HEK293 (cell line): Measurements from ENCODE around the gene STARD10.

Experiments
- CTCF ChIA-PET: fragments of 350-600 bp; formaldehyde crosslinking; extraction: SDS; loops from one replicate; lab custom pipeline; 2021; ENCODE audit warnings: antibody characterized with exemption; lab: Yijun Ruan, JAX
- POLR2A ChIA-PET: fragments of 300-600 bp; formaldehyde crosslinking; extraction: SDS; loops from one replicate; lab custom pipeline; 2020; ENCODE audit warnings: antibody characterized with exemption, inconsistent platforms; lab: Yijun Ruan, JAX
- H3K27ac ChIP-seq: fragments of 200-500 bp; sonication (Bioruptor generic); 2 replicates; pipeline ENCODE4 v1.5.1; 2014; ENCODE audit warnings: low read depth, low read length, control low read depth, inconsistent platforms; ENCODE audit errors: extremely low read depth
- H3K36me3 ChIP-seq, 2 experiments: fragments of 200-500 bp in 1 of 2; sonication (Bioruptor generic) in 1 of 2; 1 replicate in 1 of 2; 2 replicates in 1 of 2; pipeline ENCODE4 v1.5.1; 2014 to 2017; ENCODE audit warnings: inconsistent platforms in 2 of 2, low read length in 2 of 2; ENCODE audit not compliant: control insufficient read depth in 2 of 2, insufficient read depth in 1 of 2
- H3K4me1 ChIP-seq: fragments of 200-500 bp; sonication (Bioruptor generic); 2 replicates; pipeline ENCODE4 v1.5.1; 2014; ENCODE audit warnings: mild to moderate bottlenecking, low read length, inconsistent platforms; ENCODE audit not compliant: control insufficient read depth, insufficient read depth
- H3K4me3 ChIP-seq: 2 replicates; pipeline ENCODE4 v1.5.1; 2011; ENCODE audit warnings: low read depth, mild to moderate bottlenecking, control low read depth, low read length, moderate library complexity
- H3K9me3 ChIP-seq: fragments of 200-500 bp; sonication (Bioruptor generic); 2 replicates; pipeline ENCODE4 v1.5.1; 2014; ENCODE audit warnings: low read depth, low read length, inconsistent platforms; ENCODE audit not compliant: control insufficient read depth, insufficient read depth
- GLIS1 ChIP-seq: fragments of 450-650 bp; formaldehyde crosslinking; IDR thresholded peaks from 2 replicates; pipeline ENCODE4 v1.5.1; 2016; ENCODE audit warnings: missing biosample characterization, missing genetic modification characterization
- KLF17 ChIP-seq: fragments of 450-650 bp; formaldehyde crosslinking; IDR thresholded peaks from 2 replicates; pipeline ENCODE4 v1.5.1; 2016; ENCODE audit warnings: missing biosample characterization, missing genetic modification characterization
- MEIS1 ChIP-seq: sonication (generic); formaldehyde crosslinking; IDR thresholded peaks from 2 replicates; pipeline ENCODE4 v1.8.1; 2022; ENCODE audit warnings: missing genetic modification reagents, mild to moderate bottlenecking, borderline replicate concordance
- OSR2 ChIP-seq: fragments of 450-650 bp; formaldehyde crosslinking; IDR thresholded peaks from 2 replicates; pipeline ENCODE4 v1.5.1; 2016; ENCODE audit warnings: missing biosample characterization, missing genetic modification characterization
- PRDM2 ChIP-seq: fragments of 450-650 bp; formaldehyde crosslinking; IDR thresholded peaks from 2 replicates; pipeline ENCODE4 v1.5.1; 2016; ENCODE audit warnings: missing biosample characterization, missing genetic modification characterization, borderline replicate concordance
- PRDM4 ChIP-seq: fragments of 450-650 bp; formaldehyde crosslinking; IDR thresholded peaks from 2 replicates; pipeline ENCODE4 v1.5.1; 2017; ENCODE audit warnings: missing biosample characterization, missing genetic modification characterization
- ZBTB17 ChIP-seq: fragments of 450-650 bp; formaldehyde crosslinking; IDR thresholded peaks from 2 replicates; pipeline ENCODE4 v1.5.1; 2016; ENCODE audit warnings: missing biosample characterization, missing genetic modification characterization
- ZFP41 ChIP-seq: fragments of 450-650 bp; formaldehyde crosslinking; IDR thresholded peaks from 2 replicates; pipeline ENCODE4 v1.5.1; 2016; ENCODE audit warnings: missing biosample characterization, missing genetic modification characterization, borderline replicate concordance
- ZIC2 ChIP-seq: fragments of 450-650 bp; formaldehyde crosslinking; IDR thresholded peaks from 2 replicates; pipeline ENCODE4 v1.5.1; 2016; ENCODE audit warnings: missing biosample characterization, missing genetic modification characterization
- ZNF138 ChIP-seq: fragments of 450-650 bp; formaldehyde crosslinking; IDR thresholded peaks from 2 replicates; pipeline ENCODE4 v1.5.1; 2016; ENCODE audit warnings: missing biosample characterization, missing genetic modification characterization, borderline replicate concordance
- ZNF146 ChIP-seq: fragments of 450-650 bp; formaldehyde crosslinking; IDR thresholded peaks from 2 replicates; pipeline ENCODE4 v1.5.1; 2016; ENCODE audit warnings: missing biosample characterization, missing genetic modification characterization
- ZNF174 ChIP-seq: fragments of 450-650 bp; formaldehyde crosslinking; IDR thresholded peaks from 2 replicates; pipeline ENCODE4 v1.5.0; 2017; ENCODE audit warnings: missing biosample characterization, mild to moderate bottlenecking, missing genetic modification characterization
- ZNF2 ChIP-seq: fragments of 450-650 bp; formaldehyde crosslinking; IDR thresholded peaks from 2 replicates; pipeline ENCODE4 v1.5.1; 2016; ENCODE audit warnings: missing biosample characterization, missing genetic modification characterization
- ZNF248 ChIP-seq: fragments of 450-650 bp; formaldehyde crosslinking; IDR thresholded peaks from 2 replicates; pipeline ENCODE4 v1.5.1; 2017; ENCODE audit warnings: missing biosample characterization, missing genetic modification characterization
- ZNF366 ChIP-seq: fragments of 450-650 bp; formaldehyde crosslinking; conservative IDR thresholded peaks from 2 replicates; pipeline ENCODE4 v1.5.1; 2016; ENCODE audit warnings: missing biosample characterization, missing genetic modification characterization
- ZNF530 ChIP-seq: fragments of 450-650 bp; formaldehyde crosslinking; IDR thresholded peaks from 2 replicates; pipeline ENCODE4 v1.5.1; 2016; ENCODE audit warnings: low read depth, missing biosample characterization, missing genetic modification characterization
- ZNF623 ChIP-seq: fragments of 450-650 bp; formaldehyde crosslinking; IDR thresholded peaks from 2 replicates; pipeline ENCODE4 v1.5.1; 2016; ENCODE audit warnings: missing biosample characterization, missing genetic modification characterization
- ZNF707 ChIP-seq: fragments of 450-650 bp; formaldehyde crosslinking; IDR thresholded peaks from 2 replicates; pipeline ENCODE4 v1.5.1; 2016; ENCODE audit warnings: missing biosample characterization, missing genetic modification characterization
- ZSCAN5A ChIP-seq: fragments of 450-650 bp; formaldehyde crosslinking; IDR thresholded peaks from 2 replicates; pipeline ENCODE4 v1.5.1; 2016; ENCODE audit warnings: missing biosample characterization, missing genetic modification characterization

Gene STARD10

GRCh38 chr11:72706579-72706978 is 87.3 kb downstream of the STARD10 start (continued):
- no peak for TF ChIP-seq ZNF146 (tag by site-specific recombination)
- TF ChIP-seq ZNF530 (tag by site-specific recombination), result no peak
- TF ChIP-seq ZNF138 (tag by site-specific recombination), result no peak
- no peak for TF ChIP-seq PRDM2 (tag by site-specific recombination)
- TF ChIP-seq MEIS1 (CRISPR knock-in tag), result no peak

GRCh38 chr11:72705442-72706365 is 88.1 kb downstream of the STARD10 start:
- CTCF ChIA-PET, result interaction anchor here (0.7 kb wide), 1 partner anchor 119 kb away, joined by 3 read pairs; no protein-coding TSS in a partner anchor
- Histone ChIP-seq H3K27ac (no peak overlapping the region), H3K9me3 (no peaks in the 10 kb centered on the region), H3K36me3 (peaks cover 0 to 86% of the 10 kb centered on the region in 2 experiments; a peak in 1 of 3 replicates), H3K4me3 (no peak overlapping the region), H3K4me1 (no peaks in the 10 kb centered on the region)
- POLR2A ChIA-PET, result interaction anchor here (0.6 kb wide), 1 partner anchor 88 kb away, joined by 4 read pairs; the partner anchor contains the start of gene STARD10
- no peak for TF ChIP-seq ZSCAN5A (tag by site-specific recombination)
- TF ChIP-seq ZNF707, result no peak
- no peak for TF ChIP-seq ZNF248 (tag by site-specific recombination)
- peak; percentile 74 for TF ChIP-seq ZIC2 (tag by site-specific recombination)
- TF ChIP-seq ZNF623 (tag by site-specific recombination), result no peak
- no peak for TF ChIP-seq ZNF2
- TF ChIP-seq ZNF174 (tag by site-specific recombination), result no peak
- TF ChIP-seq OSR2, result no peak
- TF ChIP-seq ZBTB17, result no peak
- no peak for TF ChIP-seq ZNF366 (tag by site-specific recombination)
- no peak for TF ChIP-seq KLF17 (tag by site-specific recombination)
- TF ChIP-seq PRDM4, result no peak
- peak; percentile 86 for TF ChIP-seq GLIS1 (tag by site-specific recombination)
- TF ChIP-seq ZFP41 (tag by site-specific recombination), result no peak
